Bronchial epithelial cell (primary cell): ENCODE data around the gene ADAM23. TPM values are rescaled to one million over a fixed set of nuclear protein-coding genes. Genes with fewer than 3 reads are reported as not detected.

Experiments
- DNase-seq: peaks from one replicate; pipeline ENCODE4 v3.0.0-alpha.2; 2010; ENCODE audit warnings: low read depth
- FAIRE-seq: peaks from 2 replicates; lab custom pipeline; 2011; peaks lifted over from hg19 to GRCh38; lab: Jason Lieb, UNC
- H3K27me3 ChIP-seq: 2 replicates; pipeline ENCODE4 v1.5.1; 2011; ENCODE audit warnings: low read length; ENCODE audit not compliant: control insufficient read depth, insufficient read depth
- H3K36me3 ChIP-seq: 2 replicates; pipeline ENCODE4 v1.5.1; 2011; ENCODE audit warnings: low read length; ENCODE audit not compliant: control insufficient read depth, insufficient read depth
- H3K4me3 ChIP-seq: 2 replicates; pipeline ENCODE4 v1.5.1; 2011; ENCODE audit warnings: mild to moderate bottlenecking, low read depth, low read length, control low read depth
- CTCF ChIP-seq: IDR thresholded peaks from 2 replicates; pipeline ENCODE4 v1.5.1; 2011; ENCODE audit warnings: mild to moderate bottlenecking, moderate library complexity, low read length, control low read depth, inconsistent platforms; ENCODE audit not compliant: insufficient read depth, severe bottlenecking
- total RNA-seq: library from RNA; depleted of rRNA; stranded (reverse); fragments of >200 nt; gene quantifications from 2 replicates; pipeline ENCODE4 v1.2.1, GENCODE V29; 2014

The ADAM23 gene
- total RNA-seq, 1 donor from 2014 or later = under 0.01 TPM

DNA sequence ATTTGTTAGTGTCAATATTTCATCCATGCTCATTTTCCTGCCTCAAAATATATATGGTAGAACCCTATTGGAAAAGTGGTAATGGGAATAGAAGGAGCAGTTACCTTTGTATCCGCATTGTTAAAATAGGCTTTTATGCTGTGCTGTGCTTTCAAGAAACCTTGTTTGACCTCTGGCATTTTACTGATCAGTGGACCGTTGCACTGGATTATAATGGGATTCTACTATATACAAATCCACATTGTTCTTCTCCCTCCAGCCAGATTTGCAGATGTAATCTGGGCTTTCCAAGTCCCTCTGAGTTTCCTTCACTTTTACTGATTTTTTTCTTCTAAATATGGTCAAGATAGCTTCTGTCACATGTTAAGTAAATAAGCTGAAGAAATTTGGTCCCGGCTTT, 175.7 kb downstream of the ADAM23 start:
- no peak for TF ChIP-seq CTCF
- H3K27me3 ChIP-seq = no peaks in the 10 kb centered on the region
- FAIRE-seq = no peak
- H3K4me3 ChIP-seq = no peak overlapping the region
- no peaks in the 10 kb centered on the region for H3K36me3 ChIP-seq
- DNase-seq = no peak

GRCh38 chr2:206626108-206626507, 182.8 kb downstream of the ADAM23 start:
- no peak overlapping the region for H3K4me3 ChIP-seq
- FAIRE-seq = no peak
- no peak for DNase-seq
- H3K36me3 ChIP-seq = no peaks in the 10 kb centered on the region
- no peak for TF ChIP-seq CTCF
- H3K27me3 ChIP-seq = peaks cover 1% of the 10 kb centered on the region

DNA sequence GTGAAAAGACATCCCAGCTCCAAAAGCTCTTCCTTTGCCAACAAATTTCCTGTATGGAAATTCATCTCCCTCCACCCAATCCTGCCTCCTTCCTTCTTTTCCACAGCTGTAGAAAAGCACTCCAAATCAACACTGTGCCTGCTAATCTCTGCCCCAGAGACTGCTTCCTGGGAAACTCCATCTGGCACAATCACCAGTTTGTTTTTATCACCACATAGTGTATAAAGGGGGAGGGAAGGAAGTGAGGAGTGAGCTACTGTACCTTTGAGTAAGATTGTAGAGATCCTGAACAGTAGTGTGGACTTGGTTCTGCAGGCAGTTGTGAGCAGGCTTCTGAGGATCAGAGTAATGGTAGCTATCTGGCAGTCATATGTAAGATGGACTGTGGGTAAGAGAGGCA, 184.3 kb downstream of the ADAM23 start:
- DNase-seq (no peak), FAIRE-seq (no peak)
- Histone ChIP-seq H3K36me3 (no peaks in the 10 kb centered on the region), H3K4me3 (no peak overlapping the region), H3K27me3 (peaks cover 1% of the 10 kb centered on the region)
- TF ChIP-seq CTCF = no peak

- DNase-seq (no peak), FAIRE-seq (no peak)
- Histone ChIP-seq H3K27me3 (peaks cover 1% of the 10 kb centered on the region), H3K36me3 (no peaks in the 10 kb centered on the region), H3K4me3 (no peak overlapping the region)
- TF ChIP-seq CTCF = no peak
Measured at GRCh38 chr2:206631340-206631739, 188.0 kb downstream of the ADAM23 start.

GRCh38 chr2:206635015-206635414, 191.7 kb downstream of the ADAM23 start:
- no peaks in the 10 kb centered on the region for H3K27me3 ChIP-seq
- TF ChIP-seq CTCF = no peak
- no peak for DNase-seq

GRCh38 chr2:206639636-206640035, 196.3 kb downstream of the ADAM23 start:
- TF ChIP-seq CTCF = no peak
- no peak for FAIRE-seq
- Histone ChIP-seq H3K4me3 (no peak overlapping the region), H3K36me3 (no peaks in the 10 kb centered on the region), H3K27me3 (peaks cover 15% of the 10 kb centered on the region)
- DNase-seq = no peak

More at GRCh38 chr2:206635015-206635414, 191.7 kb downstream of the ADAM23 start:
- H3K36me3 ChIP-seq = no peaks in the 10 kb centered on the region
- FAIRE-seq = no peak
- H3K4me3 ChIP-seq = no peak overlapping the region
